ENCODE measurements around the gene PCDHGB7.

The PCDHGB7 gene

GRCh38 chr5:141439411-141440141 lies 22.1 kb downstream of the PCDHGB7 start:
- Histone ChIP-seq H3K9ac (ENCODE audit: low read length) (no peak overlapping the region), H2AFZ (ENCODE audit: low read depth, low read length) (no peak overlapping the region)

GRCh38 chr5:141440341-141440740 lies 22.9 kb downstream of the PCDHGB7 start:
- Histone ChIP-seq H3K79me2 (ENCODE audit: low read length) (no peaks in the 10 kb centered on the region), H3K36me3 (replicated peaks; ENCODE audit: low read depth, low read length) (no peaks in the 10 kb centered on the region), H3K27me3 (ENCODE audit: low read depth, low read length) (peaks cover 5% of the 10 kb centered on the region; the same call in 1 of the 2 replicates), H3K4me2 (ENCODE audit: low read length) (no peak overlapping the region), H3K4me3 (ENCODE audit: low read length) (no peak overlapping the region), H2AFZ (ENCODE audit: low read depth, low read length) (no peak overlapping the region), H4K20me1 (ENCODE audit: insufficient read depth, low read length) (no peaks in the 10 kb centered on the region), H3K9ac (ENCODE audit: low read length) (no peak overlapping the region), H3K4me1 (ENCODE audit: low read length) (no peaks in the 10 kb centered on the region), H3K27ac (ENCODE audit: low read length) (no peak overlapping the region), H3K9me3 (ENCODE audit: insufficient read depth, low read length) (no peaks in the 10 kb centered on the region)
- TF ChIP-seq CTCF (IDR thresholded peaks at IDR 0.05; ENCODE audit: low read depth, low read length): no peak
- no peak for TF ChIP-seq EZH2phosphoT487 (IDR thresholded peaks at IDR 0.05; ENCODE audit: low read depth)

More at GRCh38 chr5:141439411-141440141, 22.1 kb downstream of the PCDHGB7 start:
- Histone ChIP-seq H3K27ac (ENCODE audit: low read length) (no peak overlapping the region), H4K20me1 (ENCODE audit: insufficient read depth, low read length) (no peaks in the 10 kb centered on the region), H3K36me3 (replicated peaks; ENCODE audit: low read depth, low read length) (no peaks in the 10 kb centered on the region), H3K4me3 (ENCODE audit: low read length) (no peak overlapping the region), H3K27me3 (ENCODE audit: low read depth, low read length) (peaks cover 5% of the 10 kb centered on the region; the same call in 1 of the 2 replicates), H3K9me3 (ENCODE audit: insufficient read depth, low read length) (no peaks in the 10 kb centered on the region), H3K79me2 (ENCODE audit: low read length) (no peaks in the 10 kb centered on the region), H3K4me2 (ENCODE audit: low read length) (no peak overlapping the region), H3K4me1 (ENCODE audit: low read length) (no peaks in the 10 kb centered on the region)
- no peak for TF ChIP-seq CTCF (IDR thresholded peaks at IDR 0.05; ENCODE audit: low read depth, low read length)
- no peak for TF ChIP-seq EZH2phosphoT487 (IDR thresholded peaks at IDR 0.05; ENCODE audit: low read depth)

GRCh38 chr5:141441571-141442170 lies 24.2 kb downstream of the PCDHGB7 start:
- no peak overlapping the region for H3K9ac ChIP-seq (ENCODE audit: low read length)
- no peak overlapping the region for H3K4me2 ChIP-seq (ENCODE audit: low read length)
- H3K4me3 ChIP-seq (ENCODE audit: low read length): no peak overlapping the region
- H3K27ac ChIP-seq (ENCODE audit: low read length): no peak overlapping the region
- no peaks in the 10 kb centered on the region for H3K36me3 ChIP-seq (replicated peaks; ENCODE audit: low read depth, low read length)
- H3K79me2 ChIP-seq (ENCODE audit: low read length): no peaks in the 10 kb centered on the region
- H4K20me1 ChIP-seq (ENCODE audit: insufficient read depth, low read length): no peaks in the 10 kb centered on the region
- H3K9me3 ChIP-seq (ENCODE audit: insufficient read depth, low read length): no peaks in the 10 kb centered on the region
- H2AFZ ChIP-seq (ENCODE audit: low read depth, low read length): no peak overlapping the region
- no peak for TF ChIP-seq EZH2phosphoT487 (IDR thresholded peaks at IDR 0.05; ENCODE audit: low read depth)
- no peak for TF ChIP-seq CTCF (IDR thresholded peaks at IDR 0.05; ENCODE audit: low read depth, low read length)
- H3K4me1 ChIP-seq (ENCODE audit: low read length): no peaks in the 10 kb centered on the region
- peaks cover 3% of the 10 kb centered on the region; the same call in 1 of the 2 replicates for H3K27me3 ChIP-seq (ENCODE audit: low read depth, low read length)

DNA sequence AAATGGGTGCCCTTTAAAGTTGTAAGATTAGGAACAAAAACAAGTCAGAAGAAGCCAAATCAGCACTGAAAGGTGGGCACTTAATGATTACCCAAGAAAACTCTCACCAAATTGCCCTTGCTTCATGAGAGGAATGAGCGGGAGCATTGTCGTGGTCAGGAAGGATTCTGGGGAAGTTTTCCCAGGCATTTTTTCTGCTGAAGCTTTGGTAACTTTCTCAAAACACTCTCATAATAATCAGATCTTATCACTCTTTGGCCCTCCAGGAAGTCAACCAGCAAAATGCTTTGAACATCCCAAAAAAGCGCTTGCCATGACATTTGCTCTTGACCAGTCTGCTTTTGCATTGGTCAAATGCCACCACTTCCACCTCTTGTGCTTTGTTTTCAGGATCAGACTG lies 47.9 kb downstream of the PCDHGB7 start:
- Histone ChIP-seq H3K4me2 (ENCODE audit: low read length) (no peak overlapping the region), H3K36me3 (replicated peaks; ENCODE audit: low read depth, low read length) (no peaks in the 10 kb centered on the region), H3K4me3 (ENCODE audit: low read length) (no peak overlapping the region), H3K27me3 (ENCODE audit: low read depth, low read length) (no peaks in the 10 kb centered on the region), H3K79me2 (ENCODE audit: low read length) (no peaks in the 10 kb centered on the region), H3K27ac (ENCODE audit: low read length) (no peak overlapping the region), H3K9me3 (ENCODE audit: insufficient read depth, low read length) (no peaks in the 10 kb centered on the region), H2AFZ (ENCODE audit: low read depth, low read length) (no peak overlapping the region), H3K4me1 (ENCODE audit: low read length) (no peaks in the 10 kb centered on the region), H4K20me1 (ENCODE audit: insufficient read depth, low read length) (no peaks in the 10 kb centered on the region), H3K9ac (ENCODE audit: low read length) (no peak overlapping the region)
- no peak for TF ChIP-seq CTCF (IDR thresholded peaks at IDR 0.05; ENCODE audit: low read depth, low read length)
- no peak for TF ChIP-seq EZH2phosphoT487 (IDR thresholded peaks at IDR 0.05; ENCODE audit: low read depth)
